ENCODE data around the gene PLXNA4. TPM values are rescaled to one million over a fixed set of nuclear protein-coding genes. Genes with fewer than 3 reads are reported as not detected.

PLXNA4 gene
- total RNA-seq, 1 experiment from 2014 or later: not detected

GRCh38 chr7:132610995-132611394 lies 34.7 kb upstream of the PLXNA4 start:
- intact Hi-C loops (cut with micrococcal nuclease): no loop called here
- H3K4me3 ChIP-seq (replicated peaks in 1 of 2; ENCODE audit: low read depth in 1 of 2, low read length in 2 of 2): no peak overlapping the region
- H3K9me3 ChIP-seq (ENCODE audit: control insufficient read depth in 1 of 2, insufficient read depth in 1 of 2, low read depth in 1 of 2, low read length in 2 of 2): no peaks in the 10 kb centered on the region
- no peak for DNase-seq (ENCODE audit: low read depth, low spot score)
- no peak overlapping the region for H2AFZ ChIP-seq (ENCODE audit: low read depth, low read length, poor library complexity, severe bottlenecking)
- H3K9ac ChIP-seq (ENCODE audit: low read length): no peak overlapping the region
- CTCF ChIA-PET: no interaction called here
- no peaks in the 10 kb centered on the region for H3K4me1 ChIP-seq (ENCODE audit: control insufficient read depth in 1 of 2, insufficient read depth in 2 of 2, low read length in 2 of 2)
- no peaks in the 10 kb centered on the region for H3K36me3 ChIP-seq (ENCODE audit: control insufficient read depth in 1 of 2, insufficient read depth in 2 of 2, low read length in 2 of 2)
- no TSS peak for BruUV-seq (replicated peaks)
- H3K9me2 ChIP-seq (ENCODE audit: insufficient read depth): no peaks in the 10 kb centered on the region
- TF ChIP-seq ZFX (IDR thresholded peaks at IDR 0.05) (no peak), RAD21 (IDR thresholded peaks at IDR 0.05; ENCODE audit: low read depth) (no peak), ATF3 (IDR thresholded peaks at IDR 0.05) (no peak), MAX (IDR thresholded peaks at IDR 0.05) (no peak), SP1 (IDR thresholded peaks at IDR 0.05; ENCODE audit: low read depth) (no peak), ELF1 (IDR thresholded peaks at IDR 0.05; ENCODE audit: borderline replicate concordance, low read depth) (no peak), SRF (IDR thresholded peaks at IDR 0.05; ENCODE audit: low read depth) (no peak), EZH2 (IDR thresholded peaks at IDR 0.05) (no peak), EZH2phosphoT487 (IDR thresholded peaks at IDR 0.05; ENCODE audit: borderline replicate concordance) (no peak), SIN3A (IDR thresholded peaks at IDR 0.05; ENCODE audit: low read depth) (no peak), EGR1 (IDR thresholded peaks at IDR 0.05; ENCODE audit: low read depth) (no peak), JUND (IDR thresholded peaks at IDR 0.05) (no peak), CTCF (IDR thresholded peaks at IDR 0.05 in 2 of 3, conservative IDR thresholded peaks at IDR 0.05 in 1 of 3; ENCODE audit: borderline replicate concordance in 1 of 3, insufficient read depth in 1 of 3, low read depth in 2 of 3, low read length in 2 of 3) (no peak), CBX3 (IDR thresholded peaks at IDR 0.05; ENCODE audit: low read depth) (no peak), YY1 (IDR thresholded peaks at IDR 0.05; ENCODE audit: extremely low read depth, insufficient replicate concordance, low read depth, low read length) (no peak), POLR2AphosphoS5 (IDR thresholded peaks at IDR 0.05; ENCODE audit: low read depth, low read length) (no peak), ZNF274 (IDR thresholded peaks at IDR 0.05; ENCODE audit: low read depth, low read length) (no peak), POLR2A (IDR thresholded peaks at IDR 0.05; ENCODE audit: borderline replicate concordance, extremely low read depth, insufficient read depth, insufficient read length) (no peak), ZBTB33 (IDR thresholded peaks at IDR 0.05; ENCODE audit: extremely low read depth, insufficient replicate concordance, low read length) (no peak)
- H3K4me2 ChIP-seq (ENCODE audit: low read length): no peak overlapping the region
- H3K27ac ChIP-seq (ENCODE audit: low read depth, low read length): no peak overlapping the region
- RAD21 ChIA-PET (ENCODE audit: low non-redundant PET in 1 of 2, low total read pairs in 2 of 2, uncharacterized antibody in 2 of 2, unreplicated experiment in 2 of 2): no interaction called here
- no peak for ATAC-seq
- peaks cover 14% of the 10 kb centered on the region; the same call in 1 of the 2 replicates for H3K27me3 ChIP-seq (ENCODE audit: insufficient read depth, low read length)
- POLR2A ChIA-PET: no interaction called here
- no peaks in the 10 kb centered on the region for H3K79me2 ChIP-seq (ENCODE audit: insufficient read depth, low read length)
- H4K20me1 ChIP-seq (ENCODE audit: insufficient read depth): no peaks in the 10 kb centered on the region
